SIG-M5 treated with dmso at 0.1 percent for 504 hours (cell line): ENCODE measurements around the gene P3R3URF.

Experiments
- DNase-seq: peaks from one replicate; lab custom pipeline; 2025; ENCODE audit not compliant: unreplicated experiment; lab: John Stamatoyannopoulos, UW

P3R3URF gene

GRCh38 chr1:46174448-46175231 is 1.6 kb downstream of the P3R3URF start, which contains the start of gene TSPAN1:
Gene TSPAN1 (plus strand): TSS chr1:46175087. CDS start chr1:46181108, 6,021 bp downstream.
- no peak for DNase-seq

GRCh38 chr1:46173361-46173856 is 2.9 kb downstream of the P3R3URF start:
- DNase-seq: peak; percentile 22

GRCh38 chr1:46172321-46172720 is 4.0 kb downstream of the P3R3URF start:
- DNase-seq: no peak

GRCh38 chr1:46171871-46172270 is 4.4 kb downstream of the P3R3URF start:
- DNase-seq: peak; percentile 52

- DNase-seq: no peak
Measured at GRCh38 chr1:46171351-46171750, 4.9 kb downstream of the P3R3URF start.

- no peak for DNase-seq
Measured at GRCh38 chr1:46169811-46170454, 6.4 kb downstream of the P3R3URF start.

- DNase-seq: no peak
Measured at GRCh38 chr1:46168477-46168876, 7.8 kb downstream of the P3R3URF start.

GRCh38 chr1:46166521-46167462 is 9.5 kb downstream of the P3R3URF start:
- no peak for DNase-seq

- no peak for DNase-seq
Measured at GRCh38 chr1:46160212-46160611, 16.1 kb downstream of the P3R3URF start.

- no peak for DNase-seq
Measured at GRCh38 chr1:46159516-46159915, 16.8 kb downstream of the P3R3URF start.

GRCh38 chr1:46158312-46159281 is 17.7 kb downstream of the P3R3URF start:
- DNase-seq: no peak

- DNase-seq: no peak
Measured at GRCh38 chr1:46157916-46158311, 18.4 kb downstream of the P3R3URF start.

GRCh38 chr1:46153732-46154131 is 22.6 kb downstream of the P3R3URF start:
- no peak for DNase-seq

GRCh38 chr1:46153228-46153627 is 23.1 kb downstream of the P3R3URF start:
- no peak for DNase-seq

- no peak for DNase-seq
Measured at GRCh38 chr1:46152016-46152415, 24.3 kb downstream of the P3R3URF start.

GRCh38 chr1:46150085-46150484 is 26.2 kb downstream of the P3R3URF start:
- DNase-seq: no peak

- DNase-seq: no peak
Measured at GRCh38 chr1:46148318-46148717, 28.0 kb downstream of the P3R3URF start.

- DNase-seq: no peak
Measured at GRCh38 chr1:46137916-46138315, 38.4 kb downstream of the P3R3URF start.

GRCh38 chr1:46136711-46137110 is 39.6 kb downstream of the P3R3URF start:
- no peak for DNase-seq
